GM15510 (cell line): ENCODE measurements around the gene CTNNB1.

Experiments
- POLR2A ChIP-seq: IDR thresholded peaks from 3 replicates; pipeline ENCODE4 v1.6.1; 2011; ENCODE audit warnings: borderline replicate concordance; ENCODE audit not compliant: insufficient read length; ENCODE audit errors: extremely low read depth

CTNNB1 gene

DNA sequence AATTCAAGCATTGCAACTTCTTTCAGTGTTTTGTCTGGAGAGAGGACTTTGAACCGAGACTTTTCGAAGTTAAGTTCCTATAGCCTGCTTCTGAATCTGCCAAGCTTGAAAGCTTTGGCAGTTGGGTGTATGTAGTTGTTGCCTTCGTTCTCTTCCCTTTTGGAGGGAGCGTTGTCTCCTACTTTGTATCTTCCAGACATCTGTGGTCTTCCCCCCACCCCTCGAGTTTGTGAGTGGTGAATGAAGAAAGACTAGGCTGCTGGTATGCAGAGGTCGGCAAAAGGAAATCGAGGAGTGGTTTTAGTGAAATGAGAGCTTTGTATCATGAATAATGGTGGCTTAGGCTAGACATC lies 1.3 kb downstream of the CTNNB1 start:
- no peak for TF ChIP-seq POLR2A

DNA sequence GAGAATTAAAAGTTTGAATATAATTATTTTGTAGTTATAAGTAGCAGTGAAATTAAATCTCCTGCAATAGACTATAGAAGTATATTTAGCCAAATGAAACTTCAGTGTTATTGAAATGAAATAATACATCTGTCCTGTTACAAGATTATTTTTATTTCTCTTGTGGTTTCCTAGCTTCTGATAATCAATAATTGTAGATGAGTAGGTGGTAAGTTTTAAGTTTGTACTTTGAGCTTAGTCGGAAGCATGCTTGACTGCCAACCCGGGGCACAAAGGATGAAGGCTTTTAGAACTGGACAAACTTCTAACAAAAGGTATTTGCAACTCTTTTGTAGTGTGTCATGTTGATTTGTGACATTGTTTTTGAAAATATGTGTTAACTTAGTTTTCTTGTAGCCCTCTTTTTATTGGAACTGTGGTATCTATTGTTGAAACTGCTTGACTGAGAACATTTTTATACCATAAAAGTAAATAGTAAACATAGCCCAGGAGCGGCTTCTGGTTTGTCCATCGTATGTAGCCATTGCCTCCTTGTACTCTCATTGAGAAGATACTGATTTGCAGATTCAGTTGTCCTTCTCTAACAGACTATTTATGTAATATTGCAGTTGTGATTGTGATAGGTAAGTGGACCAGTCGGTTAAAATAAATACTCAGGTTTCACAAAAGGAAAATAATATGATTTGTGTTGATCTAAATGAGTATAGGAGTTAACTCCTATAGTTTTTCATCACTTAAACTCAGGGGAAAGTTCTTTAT lies 2.9 kb downstream of the CTNNB1 start:
- TF ChIP-seq POLR2A, result no peak

DNA sequence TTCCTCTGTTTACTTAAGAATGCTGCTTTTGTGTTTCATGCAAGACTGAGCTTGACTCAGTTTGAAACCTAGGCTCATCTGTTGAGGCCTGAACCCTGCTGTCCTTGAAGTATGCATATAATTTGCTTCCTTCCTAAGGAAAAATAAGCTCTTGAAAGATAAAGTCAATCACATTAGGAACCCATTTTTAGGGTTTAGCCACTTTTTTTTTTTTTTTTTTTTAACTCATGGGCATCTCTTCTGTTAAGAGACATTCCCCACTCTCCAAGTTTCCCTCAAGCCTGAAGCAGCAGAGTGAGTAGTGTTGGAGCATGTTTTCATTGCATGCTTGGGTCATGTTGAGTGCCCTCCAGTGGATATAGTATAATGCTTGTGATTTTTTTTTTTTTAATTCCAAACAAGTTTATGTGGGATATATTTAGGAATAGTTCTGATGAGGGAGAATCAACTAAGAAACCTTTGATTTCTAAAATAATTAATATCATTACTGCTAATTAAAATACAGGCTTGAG lies 3.6 kb downstream of the CTNNB1 start:
- no peak for TF ChIP-seq POLR2A

DNA sequence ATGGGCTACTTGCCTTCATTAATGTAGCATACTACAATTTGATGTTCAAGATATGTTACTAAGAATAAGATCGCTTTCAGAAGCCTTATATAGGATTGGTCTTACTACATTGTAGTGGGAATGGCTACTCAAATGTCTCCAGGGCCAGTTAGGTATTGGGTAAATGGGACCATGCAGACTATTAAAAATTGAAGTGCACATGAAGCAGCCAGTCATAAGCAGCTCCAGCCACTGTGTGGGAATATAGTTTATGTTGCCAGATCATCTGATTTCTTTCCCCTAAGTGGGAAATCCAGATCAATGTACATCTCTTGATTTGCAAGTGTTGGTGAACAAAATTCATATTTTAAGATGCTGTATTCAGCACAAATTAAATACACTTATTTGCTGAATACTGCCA lies 5.1 kb downstream of the CTNNB1 start:
- no peak for TF ChIP-seq POLR2A

DNA sequence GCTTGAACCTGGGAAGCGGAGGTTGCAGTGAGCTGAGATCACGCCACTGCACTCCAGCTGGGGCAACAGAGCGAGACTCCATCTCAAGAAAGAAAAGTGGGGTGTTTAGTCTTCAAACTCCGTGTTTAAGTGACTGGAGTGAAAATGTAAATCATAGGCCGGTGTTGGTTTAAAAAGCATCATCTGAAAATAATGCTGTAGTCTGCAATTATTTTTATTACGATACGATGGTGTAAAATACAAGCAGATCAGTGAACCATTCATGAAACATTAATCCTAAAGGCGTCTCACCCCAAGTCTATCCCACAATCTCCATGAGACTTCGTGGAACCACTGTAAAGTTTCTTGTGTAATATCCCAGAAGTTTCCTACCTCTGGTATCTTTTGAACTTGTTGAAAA lies 6.3 kb downstream of the CTNNB1 start:
- TF ChIP-seq POLR2A, result no peak

DNA sequence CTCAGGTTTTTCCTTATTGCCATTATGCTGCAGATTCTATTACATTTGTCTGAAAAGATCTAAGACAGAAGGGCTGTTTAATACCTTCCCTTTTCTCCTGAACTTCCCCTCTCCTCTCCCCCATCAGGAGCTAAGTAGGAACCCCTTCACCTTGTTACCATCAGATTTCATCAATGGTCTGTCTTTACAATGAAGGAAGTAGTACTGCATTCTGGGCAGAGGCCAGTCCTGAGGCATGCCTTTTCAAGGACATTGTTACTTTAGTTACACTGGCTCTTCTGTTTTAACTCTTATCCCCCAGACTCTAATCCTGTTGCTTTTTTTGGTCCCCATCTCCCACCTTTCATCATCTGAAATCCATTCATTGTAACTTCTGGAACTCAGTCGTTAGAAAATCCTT lies 8.1 kb downstream of the CTNNB1 start:
- TF ChIP-seq POLR2A, result no peak

DNA sequence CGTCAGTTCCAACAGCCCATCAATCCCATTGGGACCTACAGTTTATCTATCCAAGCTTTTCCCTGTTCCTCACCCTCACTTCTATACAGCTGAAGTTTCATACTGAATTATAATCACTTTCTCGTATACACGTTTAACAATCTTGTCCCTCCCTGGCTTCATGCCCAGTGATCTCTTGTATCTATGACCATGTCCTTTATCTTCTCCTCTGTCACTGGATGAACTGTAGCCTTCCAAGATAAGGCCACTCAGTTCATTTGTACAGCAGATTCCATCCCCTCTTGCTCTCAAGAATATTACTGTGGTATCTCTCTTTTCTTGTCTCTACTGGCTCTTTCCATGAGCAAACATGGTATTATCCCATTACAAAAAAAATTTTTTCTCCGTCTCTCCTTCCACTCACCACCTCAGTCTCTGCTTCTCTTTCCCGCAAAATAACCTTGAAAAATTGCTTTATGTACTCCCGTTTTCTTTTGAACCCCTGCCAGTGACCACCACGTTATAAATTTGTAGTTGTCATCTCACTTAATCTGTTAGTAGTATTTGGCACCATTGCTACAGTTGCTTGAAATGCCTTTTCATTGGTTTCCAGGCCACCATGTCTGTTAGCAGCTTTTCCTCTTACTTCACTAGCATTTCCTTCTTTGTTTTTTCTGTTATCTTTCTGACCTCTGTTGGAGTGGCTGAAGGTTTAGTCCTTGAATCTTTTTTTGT lies 9.4 kb downstream of the CTNNB1 start:
- no peak for TF ChIP-seq POLR2A

DNA sequence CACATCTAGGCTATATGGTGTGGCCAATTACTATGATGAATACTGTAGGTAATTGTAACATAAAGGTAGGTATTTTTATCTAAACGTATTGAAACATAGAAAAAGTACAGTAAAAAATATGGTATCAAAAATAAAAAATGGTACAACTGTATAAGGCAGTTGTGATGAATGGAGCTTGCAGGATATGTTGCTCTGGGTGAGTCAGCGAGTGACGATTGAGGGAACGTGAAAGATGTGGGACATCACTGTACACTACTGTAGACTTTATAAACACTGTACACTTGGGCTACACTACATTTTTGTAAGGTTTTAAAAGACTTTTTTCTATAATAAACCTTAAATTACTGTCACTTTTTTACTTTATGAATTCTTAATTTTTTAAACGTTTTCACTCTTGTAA lies 10.3 kb downstream of the CTNNB1 start:
- no peak for TF ChIP-seq POLR2A

DNA sequence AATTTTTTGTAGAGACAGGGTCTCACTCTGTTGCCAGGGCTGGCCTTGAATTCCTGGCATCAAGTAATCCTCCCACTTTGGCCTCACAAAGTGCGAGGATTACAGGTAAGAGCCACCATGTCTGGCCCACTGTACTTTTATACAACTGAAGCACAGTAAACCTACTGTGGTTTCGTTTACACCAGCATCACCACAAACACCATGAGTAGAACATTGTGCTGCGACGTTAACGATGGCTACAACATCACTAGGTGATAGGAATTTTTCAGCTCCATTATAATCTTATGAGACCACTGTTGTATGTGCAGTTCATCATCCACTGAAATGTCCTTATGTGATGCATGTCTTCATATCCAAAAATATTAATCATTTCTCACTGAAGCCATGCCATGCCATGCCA lies 11.7 kb downstream of the CTNNB1 start:
- no peak for TF ChIP-seq POLR2A

DNA sequence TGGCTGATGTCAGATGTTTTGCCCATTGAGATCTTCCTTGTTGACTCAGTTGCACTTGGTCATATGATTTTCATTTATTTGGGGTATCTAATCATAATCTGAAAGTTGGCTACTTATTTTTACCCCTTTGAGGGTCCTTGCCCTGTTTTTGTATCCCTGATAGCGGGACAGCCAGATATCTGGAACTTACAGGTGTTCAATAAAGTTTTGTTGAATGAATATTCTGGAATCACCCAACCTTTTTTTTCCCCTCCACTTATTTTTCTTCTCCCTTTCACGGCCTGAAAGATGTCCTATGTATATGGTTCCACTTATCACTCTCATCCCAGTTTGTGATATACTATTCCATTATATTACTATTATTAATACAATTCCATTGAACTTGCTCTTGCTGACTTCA lies 12.8 kb downstream of the CTNNB1 start:
- TF ChIP-seq POLR2A, result no peak

DNA sequence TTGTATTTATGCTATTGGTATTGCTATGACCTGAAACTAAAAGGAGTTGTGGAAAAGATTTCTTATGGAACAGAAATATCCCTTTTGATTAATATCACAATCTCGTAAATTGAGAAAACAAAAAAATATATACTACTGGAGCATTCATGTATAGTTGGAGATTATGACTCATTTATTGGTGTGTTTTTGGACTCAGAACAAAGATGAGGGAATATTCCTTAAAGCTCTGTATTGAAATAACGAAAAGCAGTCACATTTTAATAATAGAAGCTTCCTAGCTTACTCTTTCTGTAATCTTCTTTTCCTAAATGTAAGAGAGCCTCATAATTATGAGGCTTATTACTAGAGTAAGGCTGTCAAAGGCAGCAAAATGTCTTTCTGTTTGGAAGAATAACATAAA lies 14.3 kb downstream of the CTNNB1 start:
- TF ChIP-seq POLR2A, result no peak

DNA sequence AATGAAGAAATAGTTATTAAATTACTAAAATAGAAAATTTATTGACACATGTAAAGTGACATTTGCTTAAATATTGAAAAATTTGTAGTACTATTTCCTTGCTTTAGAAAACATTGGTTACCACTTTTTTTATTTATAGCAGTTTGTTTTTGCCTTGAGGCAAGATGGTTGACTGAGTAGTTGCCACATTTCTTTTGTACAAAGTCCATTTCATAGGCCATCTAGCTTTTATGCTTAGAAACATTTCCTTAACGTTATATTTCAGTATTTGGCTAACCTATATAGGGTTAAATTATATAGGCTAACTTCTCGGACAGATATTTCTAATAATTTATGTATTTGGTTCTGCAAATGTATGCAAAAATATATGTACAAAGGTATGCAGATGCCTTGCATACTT lies 17.1 kb downstream of the CTNNB1 start:
- TF ChIP-seq POLR2A, result no peak

DNA sequence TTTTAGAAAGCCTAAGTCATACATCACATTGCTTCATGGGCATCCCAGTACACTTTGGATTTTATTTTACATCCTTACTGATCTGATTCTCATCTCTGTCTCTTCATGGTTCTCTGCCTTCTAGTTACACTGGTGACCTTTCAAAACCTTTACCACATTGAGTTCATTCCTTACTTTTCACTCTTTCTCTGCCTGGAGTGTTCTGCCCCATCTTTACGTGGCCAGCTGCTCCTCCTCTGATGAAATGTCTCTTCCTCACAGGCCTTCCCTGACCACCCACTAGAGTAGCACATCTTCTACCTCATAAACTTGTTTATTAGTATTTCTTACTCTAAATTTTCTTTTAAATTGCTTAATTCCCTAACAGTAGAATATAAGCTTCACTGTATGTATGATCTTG lies 17.7 kb downstream of the CTNNB1 start:
- TF ChIP-seq POLR2A, result no peak

DNA sequence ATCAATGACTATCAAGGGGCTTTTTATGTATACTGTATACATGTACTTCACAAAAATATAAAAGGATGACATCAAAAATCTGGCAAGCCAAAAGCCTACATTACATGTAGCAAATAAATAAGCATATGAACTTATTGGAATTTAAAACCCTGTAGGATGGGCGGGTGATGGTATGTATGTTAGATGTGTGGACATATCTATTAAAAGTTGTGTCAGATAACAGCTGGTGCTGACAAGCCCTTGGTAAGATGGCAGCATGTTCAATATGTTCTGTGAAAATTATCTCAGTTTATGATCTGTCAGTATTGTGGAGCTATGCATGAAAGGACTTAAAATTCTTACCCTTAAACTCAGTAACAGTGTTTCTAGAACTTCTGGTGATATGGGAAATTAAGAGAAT lies 20.1 kb downstream of the CTNNB1 start:
- TF ChIP-seq POLR2A, result no peak

DNA sequence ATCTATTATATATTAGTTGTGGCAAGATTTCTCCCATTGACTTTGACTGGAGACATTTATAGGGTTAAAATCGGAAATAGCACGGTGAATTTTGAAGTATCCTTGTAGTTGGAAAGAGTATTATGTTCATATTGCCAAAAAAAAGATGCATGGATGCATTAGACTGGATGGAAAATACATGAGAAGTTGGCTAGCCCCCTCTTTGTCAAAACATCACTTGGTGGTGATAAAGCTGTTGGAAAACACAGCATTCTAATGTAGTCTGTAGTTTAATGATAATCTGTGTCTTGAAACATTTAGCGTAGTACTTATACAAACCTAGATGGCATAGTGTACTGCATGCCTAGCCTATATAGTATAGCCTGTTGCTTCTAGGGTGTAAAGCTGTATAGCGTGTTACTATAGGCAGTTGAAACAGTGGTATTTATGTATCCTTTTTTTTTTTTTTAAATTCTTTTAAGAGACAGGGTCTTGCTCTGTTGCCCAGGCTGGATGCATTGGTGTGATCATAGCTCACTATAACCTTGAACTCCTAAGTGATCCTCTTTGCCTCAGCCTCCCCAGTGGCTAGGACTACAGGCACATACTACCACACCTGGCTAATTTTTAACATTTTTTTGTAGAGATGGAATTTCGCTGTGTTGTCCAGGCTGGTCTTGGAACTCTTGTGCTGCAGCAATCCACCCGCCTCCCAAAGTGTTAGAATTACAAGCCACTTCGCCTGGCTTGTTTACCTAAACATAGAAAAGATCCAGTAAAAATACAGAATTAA lies 21.8 kb downstream of the CTNNB1 start:
- no peak for TF ChIP-seq POLR2A
